ENCODE measurements around the gene LRP8.
"Not testable (repeated sequence)": the region's sequence is repeated elsewhere in the genome, so short reads cannot be mapped to it uniquely, and the experiment has no call there.

The LRP8 gene

GRCh38 chr1:53206083-53206685 is 121.7 kb downstream of the LRP8 start:
- DNase-seq: not testable (repeated sequence)

DNA sequence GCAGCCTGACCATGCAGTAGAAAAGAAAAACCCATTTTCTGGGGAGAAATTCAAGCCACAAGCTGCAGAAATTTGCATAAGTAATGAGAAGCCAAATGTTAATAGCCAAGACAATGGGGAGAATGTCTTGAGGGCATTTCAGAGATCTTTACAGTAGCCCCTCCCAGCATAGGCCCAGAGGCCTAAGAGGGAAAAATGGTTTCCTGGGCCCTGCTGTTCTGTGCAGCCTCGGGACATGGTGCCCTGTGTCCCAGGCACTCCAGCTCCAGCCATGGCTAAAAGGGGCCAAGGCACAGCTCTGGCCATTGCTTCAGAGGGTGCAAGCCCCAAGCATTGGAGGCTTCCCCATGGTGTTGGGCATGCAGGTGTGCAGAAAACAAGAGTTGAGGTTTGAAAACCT is 122.4 kb downstream of the LRP8 start:
- DNase-seq: not testable (repeated sequence)

DNA sequence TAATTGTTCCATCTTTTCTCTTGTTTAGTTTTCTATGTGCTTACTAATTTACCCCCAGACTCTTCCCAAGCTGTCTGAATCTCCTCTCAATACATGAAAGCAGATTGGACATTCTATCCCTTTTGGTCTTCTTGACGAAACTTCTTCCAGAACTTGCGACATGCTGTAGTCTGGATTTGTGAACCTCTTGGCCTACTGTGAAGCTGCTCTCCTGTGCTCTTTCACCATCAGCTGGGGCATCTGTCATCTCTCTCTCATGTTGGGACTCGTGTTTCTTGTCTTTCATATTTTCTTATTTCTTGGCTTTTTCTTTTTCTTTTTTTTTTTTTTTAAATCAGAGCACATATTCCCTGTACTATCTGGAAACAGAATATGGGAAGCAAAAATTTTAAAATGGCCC is 124.4 kb downstream of the LRP8 start:
- DNase-seq: no peak

GRCh38 chr1:53198241-53198651 is 129.6 kb downstream of the LRP8 start:
- DNase-seq: no peak

- DNase-seq: no peak
These were observed 130.3 kb downstream of the LRP8 start for GRCh38 chr1:53197291-53198200.

DNA sequence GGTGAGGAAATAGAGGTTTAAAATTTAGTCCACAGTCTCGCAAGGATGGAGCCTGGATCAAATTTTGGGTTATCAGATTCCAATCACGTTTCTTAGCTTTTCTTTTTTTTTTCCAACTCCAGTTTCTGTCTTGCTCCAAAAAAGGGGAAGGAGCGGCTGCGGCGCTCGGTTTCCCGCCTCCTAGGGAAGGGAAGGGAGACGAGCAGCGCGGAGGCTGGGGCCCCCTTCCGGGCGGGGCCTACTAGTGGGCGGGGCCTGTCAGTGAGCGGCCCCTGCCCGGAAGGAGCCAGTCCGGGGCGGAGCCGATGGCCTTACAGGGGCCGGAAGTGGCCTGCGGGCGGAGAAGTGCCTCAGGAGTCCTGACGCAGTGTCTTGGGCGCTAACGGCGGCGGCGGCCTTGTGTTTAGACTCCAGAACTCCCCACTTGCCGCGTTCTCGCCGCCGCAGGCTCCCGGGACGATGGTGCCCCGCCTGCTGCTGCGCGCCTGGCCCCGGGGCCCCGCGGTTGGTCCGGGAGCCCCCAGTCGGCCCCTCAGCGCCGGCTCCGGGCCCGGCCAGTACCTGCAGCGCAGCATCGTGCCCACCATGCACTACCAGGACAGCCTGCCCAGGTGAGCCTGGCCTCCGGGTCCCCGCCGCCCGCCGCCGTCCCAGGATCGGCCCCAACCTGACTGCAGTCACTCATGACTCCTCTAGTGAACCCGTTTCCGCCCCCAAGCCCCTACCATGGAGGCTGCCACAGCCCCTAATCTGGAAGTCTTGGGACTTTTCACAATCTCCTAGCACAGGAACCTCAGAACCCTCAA is 131.2 kb downstream of the LRP8 start, which contains the start of gene CPT2:
Gene CPT2, plus strand, starts transcription at position 340 of the 806 bp plus-strand sequence. Its CDS starts 120 bp downstream, at position 460.
- peak; percentile 93 for DNase-seq

DNA sequence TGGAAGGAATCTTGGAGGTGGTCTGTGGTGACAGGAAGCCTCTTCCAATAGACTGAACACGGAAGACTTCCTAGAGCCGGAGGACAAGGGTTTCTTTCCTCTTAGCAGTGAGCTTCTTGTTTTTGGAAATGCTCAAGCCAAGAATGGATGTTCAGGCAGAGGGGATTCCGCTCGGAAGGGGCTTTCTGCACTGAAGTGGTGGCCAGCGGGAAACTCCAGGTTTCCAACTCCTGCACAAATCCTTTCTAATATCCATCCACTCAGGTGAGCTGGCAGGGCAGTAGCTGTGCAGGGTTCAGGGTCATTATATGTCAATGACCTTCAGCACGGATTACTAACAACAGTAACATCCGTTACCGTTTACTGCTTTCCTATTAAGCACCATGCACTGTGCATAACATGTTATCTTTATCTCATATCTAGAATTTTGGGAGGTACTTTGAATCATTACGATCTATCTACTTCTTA is 131.8 kb downstream of the LRP8 start:
- DNase-seq: no peak

DNA sequence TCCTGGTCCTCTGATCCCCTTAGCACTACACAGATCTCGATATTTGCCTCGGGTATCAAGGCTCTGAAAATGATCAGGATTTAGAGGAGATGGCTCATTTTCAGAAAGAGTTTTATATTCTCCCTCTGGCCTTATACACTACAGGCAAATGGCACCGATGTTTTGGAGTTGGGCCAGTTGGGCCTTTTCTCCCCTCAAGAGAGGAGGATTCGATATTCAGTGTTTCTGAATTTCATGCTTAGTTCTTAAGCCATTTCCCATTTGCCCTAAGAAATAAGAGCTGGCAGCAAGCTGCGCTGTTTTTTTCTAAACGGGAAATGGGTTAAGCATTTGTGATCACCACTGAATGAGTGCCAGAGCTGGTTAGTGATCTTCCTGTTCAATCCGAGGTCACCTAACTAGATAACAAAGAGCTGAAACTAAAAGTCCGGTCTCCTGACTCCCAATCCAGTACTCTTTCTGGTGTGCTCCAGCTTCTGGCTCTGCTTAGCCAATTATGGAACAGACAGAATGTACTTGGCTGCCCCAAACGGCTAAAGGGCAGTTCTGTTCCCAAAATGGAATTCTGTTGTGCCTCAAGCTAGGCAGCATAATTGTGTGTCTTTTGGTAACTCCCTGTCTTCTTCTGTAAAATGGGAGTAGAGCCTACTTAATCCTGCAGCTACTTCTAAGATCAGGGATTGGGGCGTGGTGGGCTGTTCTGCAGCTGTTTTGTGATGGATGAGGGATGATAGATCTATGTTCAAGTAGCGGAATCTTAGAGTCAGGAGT is 132.4 kb downstream of the LRP8 start:
- DNase-seq: no peak
